CD14-positive monocyte (primary cell): Measurements from ENCODE around the gene GRIP1. TPM values are rescaled to one million over a fixed set of nuclear protein-coding genes. Genes with fewer than 3 reads are reported as not detected.

Experiments used
- DNase-seq, 3 donors: peaks; one replicate each; pipeline ENCODE4 v3.0.0-alpha.2; 2011 to 2022
- H2AFZ ChIP-seq: 2 replicates; pipeline ENCODE4 v1.6.0; 2012; ENCODE audit warnings: mild to moderate bottlenecking, low read depth, low read length, inconsistent platforms; ENCODE audit not compliant: insufficient read depth, poor library complexity, severe bottlenecking
- H3K27ac ChIP-seq, 2 donors: 1 replicate in 1 of 2; 2 replicates in 1 of 2; pipeline ENCODE4 v1.5.1; 2012 to 2013; ENCODE audit warnings: low read length in 2 of 2, control low read depth in 1 of 2, inconsistent platforms in 1 of 2, low read depth in 1 of 2, mild to moderate bottlenecking in 1 of 2
- H3K27me3 ChIP-seq, 2 donors: one replicate each; pipeline versions ENCODE4 v1.6.0 to v1.6.1; 2011 to 2013; ENCODE audit warnings: low read length in 2 of 2; ENCODE audit not compliant: control insufficient read depth in 2 of 2, insufficient read depth in 2 of 2
- H3K36me3 ChIP-seq, 2 donors: replicated peaks in 1 of 2; 1 replicate in 1 of 2; 2 replicates in 1 of 2; pipeline versions ENCODE4 v1.5.1 to v1.6.1; 2012 to 2013; ENCODE audit warnings: low read length in 2 of 2, control low read depth in 1 of 2, inconsistent platforms in 1 of 2, mild to moderate bottlenecking in 1 of 2; ENCODE audit not compliant: insufficient read depth in 2 of 2, control insufficient read depth in 1 of 2
- H3K4me1 ChIP-seq, 2 donors: 1 replicate in 1 of 2; 2 replicates in 1 of 2; pipeline versions ENCODE4 v1.5.1 to v1.6.1; 2012 to 2013; ENCODE audit warnings: low read length in 2 of 2, control low read depth in 1 of 2, inconsistent platforms in 1 of 2, mild to moderate bottlenecking in 1 of 2, moderate library complexity in 1 of 2; ENCODE audit not compliant: insufficient read depth in 2 of 2, control insufficient read depth in 1 of 2
- H3K4me2 ChIP-seq: replicated peaks from 2 replicates; pipeline ENCODE3; 2012; ENCODE audit warnings: low read length, moderate library complexity, mild to moderate bottlenecking; ENCODE audit not compliant: poor library complexity, severe bottlenecking; ENCODE audit errors: extremely low read depth
- H3K4me3 ChIP-seq, 3 experiments: fragments of 200-600 bp in 1 of 3; sonication (generic) in 1 of 3; replicated peaks in 1 of 3; 1 replicate in 2 of 3; 2 replicates in 1 of 3; pipeline ENCODE4 v1.5.1; 2011 to 2013; ENCODE audit warnings: low read length in 3 of 3, mild to moderate bottlenecking in 3 of 3, control low read depth in 2 of 3, low read depth in 2 of 3, inconsistent platforms in 1 of 3, moderate library complexity in 1 of 3
- H3K79me2 ChIP-seq: 2 replicates; pipeline ENCODE4 v1.6.0; 2012; ENCODE audit warnings: mild to moderate bottlenecking, control low read depth, inconsistent platforms, low read length, moderate library complexity; ENCODE audit not compliant: insufficient read depth
- H3K9ac ChIP-seq: 2 replicates; pipeline ENCODE4 v1.6.0; 2017; ENCODE audit warnings: low read length, mild to moderate bottlenecking; ENCODE audit not compliant: insufficient read depth, poor library complexity, severe bottlenecking
- H3K9me3 ChIP-seq, 2 donors: replicated peaks in 1 of 2; 1 replicate in 1 of 2; 2 replicates in 1 of 2; pipeline versions ENCODE4 v1.5.1 to v1.6.1; 2012 to 2013; ENCODE audit warnings: low read length in 2 of 2, control low read depth in 1 of 2; ENCODE audit not compliant: control insufficient read depth in 1 of 2, insufficient read depth in 1 of 2
- H4K20me1 ChIP-seq: 2 replicates; pipeline ENCODE4 v1.6.0; 2012; ENCODE audit warnings: mild to moderate bottlenecking, low read length, control low read depth, moderate library complexity; ENCODE audit not compliant: insufficient read depth
- H3K27ac Mint-ChIP-seq, 7 donors: one replicate each; pipeline ENCODE4 v1.8.0; 2020; ENCODE audit warnings: mild to moderate bottlenecking in 7 of 7, mixed read lengths in 7 of 7, moderate library complexity in 6 of 7, inconsistent platforms in 2 of 7
- H3K27me3 Mint-ChIP-seq, 3 donors: one replicate each; pipeline ENCODE4 v1.8.0; 2021 to 2022; ENCODE audit warnings: low read depth in 3 of 3, mild to moderate bottlenecking in 3 of 3, mixed read lengths in 3 of 3, moderate library complexity in 3 of 3, inconsistent platforms in 1 of 3
- H3K36me3 Mint-ChIP-seq, 2 donors: one replicate each; pipeline ENCODE4 v1.8.0; 2020; ENCODE audit warnings: mixed read lengths in 2 of 2, inconsistent platforms in 1 of 2, mild to moderate bottlenecking in 1 of 2
- H3K4me1 Mint-ChIP-seq: one replicate; pipeline ENCODE4 v1.8.0; 2020; ENCODE audit warnings: mild to moderate bottlenecking, mixed read lengths
- H3K4me3 Mint-ChIP-seq, 2 donors: one replicate each; pipeline ENCODE4 v1.8.0; 2020; ENCODE audit warnings: mild to moderate bottlenecking in 2 of 2, mixed read lengths in 2 of 2, moderate library complexity in 1 of 2
- H3K9me3 Mint-ChIP-seq, 7 donors: one replicate each; pipeline ENCODE4 v1.8.0; 2020 to 2022; ENCODE audit warnings: mixed read lengths in 7 of 7, mild to moderate bottlenecking in 6 of 7, moderate library complexity in 6 of 7, inconsistent platforms in 2 of 7
- CTCF ChIP-seq: fragments of 200-600 bp; IDR thresholded peaks from one replicate; pipeline ENCODE4 v1.8.0; 2022; ENCODE audit warnings: antibody characterized with exemption, mild to moderate bottlenecking
- WGBS: methylation state at CpG from one replicate; pipeline ENCODE4 v1.1.5; 2013; ENCODE audit warnings: missing lambda C conversion rate; ENCODE audit not compliant: insufficient coverage; 5-methylcytosine and 5-hydroxymethylcytosine counted together
- intact Hi-C, 2 donors: fragments of 100-400 bp; cut with micrococcal nuclease; formaldehyde crosslinking; loops; one replicate each; pipeline versions ENCODE4 v1.15.0 to v1.15.1; 2023
- polyA plus RNA-seq, 3 donors: library from polyadenylated mRNA; depleted of rRNA in 1 of 3; unstranded in 2 of 3; stranded (reverse) in 1 of 3; fragments of 300-500 nt in 2 of 3; fragments of >200 nt in 1 of 3; fragmentation: Illumina TruSeq in 2 of 3; gene quantifications; 1 replicate in 2 of 3; 2 replicates in 1 of 3; pipeline ENCODE4 v1.2.3, GENCODE V29; 2012 to 2021

The GRIP1 gene
- polyA plus RNA-seq, 3 donors, result 0.21 TPM; not detected in 2

GRCh38 chr12:66409195-66409871, 269.5 kb downstream of the GRIP1 start:
- Mint-ChIP-seq H3K4me1 (peaks cover 33% of the 10 kb centered on the region), H3K27me3 (peaks cover 0 to 3% (median 0%) of the 10 kb centered on the region in 3 donors), H3K4me3 (no peak overlapping the region), H3K9me3 (peaks cover 9 to 24% (median 16%) of the 10 kb centered on the region in 7 donors), H3K27ac (peak overlapping the region in 6 of 7 donors; percentile 12 to 72 (median 40)), H3K36me3 (peaks cover 0 to 3% of the 10 kb centered on the region in 2 donors)
- intact Hi-C loops, result loop anchor here (5.0 to 10.0 kb wide), 2 partner anchors 265 to 287 kb away; no protein-coding TSS in a partner anchor
- Histone ChIP-seq H3K4me2 (no peak overlapping the region), H3K27ac (peak overlapping the region in 1 of 2 donors; percentile 60), H3K4me3 (no peak overlapping the region), H3K4me1 (peaks cover 28 to 30% of the 10 kb centered on the region in 2 donors), H3K9ac (no peak overlapping the region), H3K9me3 (no peaks in the 10 kb centered on the region), H2AFZ (peak overlapping the region; percentile 33), H4K20me1 (no peaks in the 10 kb centered on the region), H3K79me2 (peaks cover 21% of the 10 kb centered on the region), H3K27me3 (no peaks in the 10 kb centered on the region), H3K36me3 (no peaks in the 10 kb centered on the region)
- peak; percentile 86 for TF ChIP-seq CTCF
- peak; percentile 29 to 58 (median 51) for DNase-seq
- WGBS, result no CpG with 5 or more reads among the region's 4 CpGs

- Histone ChIP-seq H3K36me3 (no peaks in the 10 kb centered on the region), H3K9ac (no peak overlapping the region), H4K20me1 (no peaks in the 10 kb centered on the region), H3K79me2 (peaks cover 21% of the 10 kb centered on the region), H3K9me3 (no peaks in the 10 kb centered on the region), H3K4me3 (no peak overlapping the region), H3K27ac (no peak overlapping the region), H3K4me2 (no peak overlapping the region), H3K4me1 (peaks cover 32 to 34% of the 10 kb centered on the region in 2 donors), H2AFZ (no peak overlapping the region), H3K27me3 (no peaks in the 10 kb centered on the region)
- Mint-ChIP-seq H3K4me3 (no peak overlapping the region), H3K36me3 (peaks cover 2 to 3% of the 10 kb centered on the region in 2 donors), H3K27me3 (peaks cover 0 to 2% (median 0%) of the 10 kb centered on the region in 3 donors), H3K27ac (no peak overlapping the region), H3K4me1 (peaks cover 40% of the 10 kb centered on the region), H3K9me3 (peaks cover 0 to 2% (median 0%) of the 10 kb centered on the region in 7 donors)
- no peak for TF ChIP-seq CTCF
- DNase-seq, result no peak
- intact Hi-C loops, result loop anchor here (5.0 to 10.0 kb wide), 2 partner anchors 261 to 283 kb away; no protein-coding TSS in a partner anchor
These were observed 273.5 kb downstream of the GRIP1 start for GRCh38 chr12:66405395-66405794.
